AG09309 (cell line): ENCODE measurements around the gene SH2D1B.

Experiments used
- DNase-seq: peaks from one replicate; pipeline ENCODE4 v3.0.0-alpha.2; 2010; ENCODE audit warnings: low read depth
- H3K4me3 ChIP-seq: 2 replicates; pipeline ENCODE4 v1.5.1; 2011; ENCODE audit warnings: mild to moderate bottlenecking, low read depth, low read length, moderate library complexity; ENCODE audit not compliant: control insufficient read depth
- TF ChIP-seq, protein P1 (sequence below): IDR thresholded peaks from 2 replicates; pipeline ENCODE4 v1.5.1; 2011; ENCODE audit warnings: mild to moderate bottlenecking, low read depth, low read length, inconsistent platforms; ENCODE audit not compliant: insufficient read depth, control insufficient read depth; ENCODE audit errors: missing control alignments

Gene SH2D1B

DNA sequence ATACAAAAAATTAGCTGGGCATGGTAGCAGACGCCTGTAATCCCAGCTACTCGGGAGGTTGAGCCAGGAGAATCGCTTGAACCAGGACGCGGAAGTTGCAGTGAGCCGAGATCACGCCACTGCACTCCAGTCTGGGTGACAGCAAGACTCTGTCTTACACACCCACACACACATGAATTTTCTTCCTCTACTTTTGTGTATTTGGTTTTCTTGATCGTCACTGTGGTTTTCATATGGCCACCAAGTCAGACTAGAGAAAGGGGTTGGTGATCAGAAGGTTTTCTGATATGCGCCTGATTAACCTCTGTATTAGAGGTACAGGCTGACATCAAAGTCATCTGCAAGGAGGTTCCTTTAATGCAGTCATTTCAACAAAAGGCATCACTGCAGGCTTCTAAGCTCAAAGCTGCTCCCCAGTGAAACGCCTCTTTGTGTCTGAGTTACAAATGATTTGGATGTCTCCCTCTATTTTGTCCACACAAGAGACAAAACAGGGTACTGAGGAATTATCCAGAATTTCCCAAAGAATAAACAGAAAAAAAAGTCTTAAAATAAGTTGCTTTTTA is 11.1 kb downstream of the SH2D1B start:
- DNase-seq = no peak
- TF ChIP-seq, protein P1, sequence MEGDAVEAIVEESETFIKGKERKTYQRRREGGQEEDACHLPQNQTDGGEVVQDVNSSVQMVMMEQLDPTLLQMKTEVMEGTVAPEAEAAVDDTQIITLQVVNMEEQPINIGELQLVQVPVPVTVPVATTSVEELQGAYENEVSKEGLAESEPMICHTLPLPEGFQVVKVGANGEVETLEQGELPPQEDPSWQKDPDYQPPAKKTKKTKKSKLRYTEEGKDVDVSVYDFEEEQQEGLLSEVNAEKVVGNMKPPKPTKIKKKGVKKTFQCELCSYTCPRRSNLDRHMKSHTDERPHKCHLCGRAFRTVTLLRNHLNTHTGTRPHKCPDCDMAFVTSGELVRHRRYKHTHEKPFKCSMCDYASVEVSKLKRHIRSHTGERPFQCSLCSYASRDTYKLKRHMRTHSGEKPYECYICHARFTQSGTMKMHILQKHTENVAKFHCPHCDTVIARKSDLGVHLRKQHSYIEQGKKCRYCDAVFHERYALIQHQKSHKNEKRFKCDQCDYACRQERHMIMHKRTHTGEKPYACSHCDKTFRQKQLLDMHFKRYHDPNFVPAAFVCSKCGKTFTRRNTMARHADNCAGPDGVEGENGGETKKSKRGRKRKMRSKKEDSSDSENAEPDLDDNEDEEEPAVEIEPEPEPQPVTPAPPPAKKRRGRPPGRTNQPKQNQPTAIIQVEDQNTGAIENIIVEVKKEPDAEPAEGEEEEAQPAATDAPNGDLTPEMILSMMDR = no peak
- no peak overlapping the region for H3K4me3 ChIP-seq

GRCh38 chr1:162398999-162399580 is 12.8 kb downstream of the SH2D1B start:
- no peak overlapping the region for H3K4me3 ChIP-seq
- DNase-seq = no peak
- TF ChIP-seq, protein P1 = no peak

GRCh38 chr1:162397943-162398560 is 13.9 kb downstream of the SH2D1B start:
- H3K4me3 ChIP-seq = no peak overlapping the region
- TF ChIP-seq, protein P1 = no peak
- DNase-seq = no peak

GRCh38 chr1:162397039-162397448 is 14.9 kb downstream of the SH2D1B start:
- no peak overlapping the region for H3K4me3 ChIP-seq
- DNase-seq = no peak
- TF ChIP-seq, protein P1 = no peak

GRCh38 chr1:162396201-162396906 is 15.6 kb downstream of the SH2D1B start:
- no peak overlapping the region for H3K4me3 ChIP-seq
- TF ChIP-seq, protein P1 = no peak
- no peak for DNase-seq

GRCh38 chr1:162391790-162392563 is 20.0 kb downstream of the SH2D1B start:
- DNase-seq = no peak
- TF ChIP-seq, protein P1 = peak; percentile 81
- H3K4me3 ChIP-seq = no peak overlapping the region
